HG03432 (cell line): ENCODE data around the gene HOXC5.

Experiments
- ATAC-seq: cut with Tn5 transposase; IDR thresholded peaks from one replicate; pipeline ENCODE4 v1.9.1; 2021; ENCODE audit warnings: mild to moderate bottlenecking, moderate library complexity; ENCODE audit not compliant: unreplicated experiment

Gene HOXC5

DNA sequence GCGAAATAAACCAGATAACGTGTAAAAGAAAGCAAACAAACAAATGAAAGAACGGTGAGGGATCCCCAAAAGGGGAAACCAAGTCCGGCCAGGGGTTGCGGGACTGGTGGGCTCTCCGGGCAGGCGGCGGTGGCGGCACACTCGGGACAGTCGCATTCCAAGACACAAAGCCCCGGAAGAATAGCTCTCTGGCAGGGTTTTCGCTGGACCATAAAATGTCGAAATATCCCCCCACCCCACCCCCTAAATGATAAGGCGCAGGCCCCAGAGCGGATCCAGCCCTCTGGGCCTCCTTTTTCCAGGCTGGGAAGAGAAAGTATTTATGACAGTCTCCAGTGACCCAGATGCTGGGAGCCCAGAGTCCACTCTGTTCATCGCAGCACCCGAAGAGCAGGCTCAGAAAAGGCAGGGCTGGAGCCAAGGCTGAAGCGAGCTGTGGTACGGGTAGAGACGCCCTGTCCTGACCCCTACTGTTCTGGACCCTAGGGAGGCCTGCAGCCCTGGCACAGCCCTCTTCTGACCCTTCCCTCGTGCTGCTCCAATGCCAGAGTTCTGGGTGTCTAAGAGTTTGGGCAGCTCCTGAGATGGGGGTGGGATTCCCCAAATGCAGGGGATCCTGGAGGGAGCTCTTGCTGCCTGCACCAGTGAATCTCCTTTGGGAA is 26.2 kb upstream of the HOXC5 start:
- no peak for ATAC-seq

DNA sequence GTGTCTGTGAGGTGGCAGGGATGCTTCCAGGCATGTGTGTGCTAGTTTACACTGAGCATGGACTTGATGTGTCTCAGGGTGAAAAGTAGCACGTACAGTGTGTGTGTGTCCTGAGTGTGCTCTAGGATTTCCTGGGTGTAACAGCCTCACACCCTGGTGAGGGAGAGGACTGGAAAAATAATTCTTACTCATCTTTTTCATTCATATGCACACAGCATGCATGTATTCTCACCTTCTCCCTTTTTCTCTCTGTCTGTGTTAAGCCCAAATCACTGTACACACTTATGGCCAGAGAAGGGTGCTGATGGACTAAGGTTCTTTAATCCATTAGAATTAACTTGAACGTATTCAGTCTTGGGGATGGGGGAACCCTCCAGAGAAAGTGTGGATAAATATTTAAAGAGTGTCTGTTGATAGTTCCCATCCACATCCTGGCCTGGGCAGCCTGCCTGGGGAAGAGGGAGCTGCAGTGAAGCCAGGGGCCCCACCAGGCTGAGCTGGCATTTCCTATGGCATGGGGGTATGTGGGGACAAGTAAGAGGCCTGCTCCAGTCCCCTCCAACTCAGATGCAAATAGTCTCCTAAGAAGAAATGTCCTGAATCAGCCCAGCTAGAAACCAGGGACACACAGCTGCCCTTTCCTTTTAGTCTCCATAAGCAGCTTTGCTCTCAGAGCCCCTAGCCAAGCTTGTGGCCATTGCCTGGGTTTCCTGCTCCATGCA is 25.2 kb upstream of the HOXC5 start:
- no peak for ATAC-seq

DNA sequence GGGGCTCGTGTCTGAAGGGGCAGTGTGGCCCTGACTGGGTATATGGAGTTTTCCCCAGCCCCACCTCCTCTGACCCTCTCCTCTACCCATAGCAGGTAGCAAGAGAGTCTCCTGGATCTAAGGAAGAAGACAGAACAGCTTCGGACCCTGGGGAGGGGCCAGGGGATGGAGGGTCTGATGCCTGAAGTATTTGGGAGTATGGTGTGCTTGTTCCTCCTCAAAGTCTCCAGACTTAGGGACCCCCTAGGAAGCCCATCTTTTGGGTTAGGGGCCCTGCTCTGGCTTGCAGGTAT is 24.6 kb upstream of the HOXC5 start:
- ATAC-seq, result no peak

- ATAC-seq, result no peak
Observed at GRCh38 chr12:54009171-54010052, 23.4 kb upstream of the HOXC5 start.

- ATAC-seq, result no peak
Observed at GRCh38 chr12:54010053-54010971, 22.5 kb upstream of the HOXC5 start.

- no peak for ATAC-seq
Observed at GRCh38 chr12:54010972-54011664, 21.7 kb upstream of the HOXC5 start.

DNA sequence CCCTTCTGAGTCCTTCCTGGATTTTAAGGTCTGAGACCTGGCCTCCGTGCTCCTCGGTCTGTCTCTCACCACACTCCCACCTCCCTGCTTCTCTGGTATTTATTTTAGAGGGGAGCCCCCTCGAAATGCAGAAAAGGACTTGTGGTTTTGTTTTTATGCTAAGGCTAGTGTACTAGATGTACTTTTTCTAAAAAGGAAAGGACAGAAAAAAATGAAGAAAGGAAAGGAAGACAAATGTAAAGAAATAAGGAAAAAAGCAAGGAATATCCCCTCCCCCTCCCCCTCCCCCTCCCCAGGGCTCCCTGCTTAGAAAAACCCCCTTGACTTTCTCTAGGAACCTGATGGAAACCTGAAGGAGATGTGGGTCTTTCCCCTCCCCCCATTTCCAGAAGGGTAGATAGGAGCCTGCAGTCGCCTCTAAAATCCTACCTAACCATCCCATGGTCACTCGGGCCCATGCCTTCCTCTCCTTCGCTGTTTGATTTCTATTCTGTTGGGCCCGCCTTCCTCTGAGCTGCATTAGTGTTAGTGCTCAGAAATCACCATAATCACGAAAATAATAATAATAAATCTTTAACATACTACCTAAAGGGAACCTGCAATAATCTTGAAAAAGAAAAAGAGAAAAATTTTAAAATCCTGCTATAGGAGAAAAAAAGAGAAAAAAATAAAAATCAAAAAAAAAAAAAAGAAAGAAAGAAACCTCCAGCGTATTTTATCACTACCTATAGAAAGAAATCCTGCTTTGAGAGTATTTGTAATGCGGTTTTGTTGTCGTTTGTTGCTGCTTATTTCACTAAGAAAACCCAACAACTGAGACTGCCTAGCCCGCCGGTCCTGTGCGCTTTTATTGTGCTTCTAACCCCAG is 21.0 kb upstream of the HOXC5 start:
- ATAC-seq, result no peak

DNA sequence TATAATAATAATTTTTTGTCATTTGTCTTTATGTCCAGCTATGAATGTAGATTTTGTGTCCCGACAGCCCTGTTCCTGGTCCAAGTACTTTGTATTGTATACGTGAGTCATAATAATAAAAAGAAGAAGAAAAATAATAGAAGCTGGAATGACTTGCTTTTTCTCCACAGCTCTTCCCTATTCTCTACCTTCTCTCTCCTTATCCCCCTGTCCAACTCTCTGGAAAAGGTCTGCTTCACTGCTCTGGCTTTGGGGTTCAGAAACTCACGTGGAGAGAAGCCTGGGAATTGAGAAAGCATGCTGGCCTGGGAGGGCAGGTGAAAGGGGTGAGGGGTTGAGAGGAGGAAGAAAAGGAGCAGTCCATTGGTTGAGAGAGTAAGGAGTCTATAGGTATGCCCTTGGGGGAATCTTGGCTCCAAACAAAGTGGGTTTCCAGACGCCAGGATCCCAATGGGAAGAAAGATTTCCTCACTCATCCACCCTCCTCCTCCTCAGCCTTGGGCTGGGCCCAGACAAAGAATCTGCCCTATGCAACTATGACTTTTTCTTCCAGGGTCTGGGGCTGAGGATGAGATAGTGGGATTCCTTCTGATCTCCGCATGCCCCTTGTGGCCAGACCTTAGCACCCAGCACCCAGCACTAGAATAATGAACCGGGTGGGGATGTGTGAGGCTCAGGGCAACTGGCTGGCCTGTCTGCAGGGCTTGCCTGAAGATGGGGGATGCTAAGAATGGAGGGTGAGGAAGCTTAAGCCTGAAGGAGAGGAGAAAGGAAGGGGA is 20.0 kb upstream of the HOXC5 start:
- ATAC-seq, result no peak

- ATAC-seq, result no peak
Observed at GRCh38 chr12:54014377-54015017, 18.4 kb upstream of the HOXC5 start.

- ATAC-seq, result no peak
Observed at GRCh38 chr12:54015018-54015931, 17.6 kb upstream of the HOXC5 start.

- ATAC-seq, result no peak
Observed at GRCh38 chr12:54016051-54016450, 16.8 kb upstream of the HOXC5 start.

DNA sequence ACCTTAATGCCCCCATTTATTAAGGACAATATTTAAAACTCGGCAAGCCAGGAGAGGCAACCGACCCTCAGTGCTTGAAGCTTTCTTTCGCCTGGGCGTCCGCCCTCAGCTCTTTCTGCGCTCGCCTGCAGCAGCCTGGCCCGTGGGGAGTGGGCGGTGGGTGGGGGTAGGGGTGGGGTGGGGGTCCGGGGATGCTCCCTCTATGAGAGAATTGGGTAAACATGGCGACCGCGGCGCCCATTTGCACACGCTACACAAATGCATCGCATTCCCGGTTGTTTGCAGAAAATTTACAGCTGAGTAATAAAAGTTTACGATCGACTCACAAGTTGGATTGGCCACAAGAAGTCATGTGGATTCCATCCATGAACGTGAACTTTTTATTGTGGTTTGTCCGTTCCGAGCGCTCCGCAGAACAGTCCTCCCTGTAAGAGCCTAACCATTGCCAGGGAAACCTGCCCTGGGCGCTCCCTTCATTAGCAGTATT is 16.3 kb upstream of the HOXC5 start:
- no peak for ATAC-seq

DNA sequence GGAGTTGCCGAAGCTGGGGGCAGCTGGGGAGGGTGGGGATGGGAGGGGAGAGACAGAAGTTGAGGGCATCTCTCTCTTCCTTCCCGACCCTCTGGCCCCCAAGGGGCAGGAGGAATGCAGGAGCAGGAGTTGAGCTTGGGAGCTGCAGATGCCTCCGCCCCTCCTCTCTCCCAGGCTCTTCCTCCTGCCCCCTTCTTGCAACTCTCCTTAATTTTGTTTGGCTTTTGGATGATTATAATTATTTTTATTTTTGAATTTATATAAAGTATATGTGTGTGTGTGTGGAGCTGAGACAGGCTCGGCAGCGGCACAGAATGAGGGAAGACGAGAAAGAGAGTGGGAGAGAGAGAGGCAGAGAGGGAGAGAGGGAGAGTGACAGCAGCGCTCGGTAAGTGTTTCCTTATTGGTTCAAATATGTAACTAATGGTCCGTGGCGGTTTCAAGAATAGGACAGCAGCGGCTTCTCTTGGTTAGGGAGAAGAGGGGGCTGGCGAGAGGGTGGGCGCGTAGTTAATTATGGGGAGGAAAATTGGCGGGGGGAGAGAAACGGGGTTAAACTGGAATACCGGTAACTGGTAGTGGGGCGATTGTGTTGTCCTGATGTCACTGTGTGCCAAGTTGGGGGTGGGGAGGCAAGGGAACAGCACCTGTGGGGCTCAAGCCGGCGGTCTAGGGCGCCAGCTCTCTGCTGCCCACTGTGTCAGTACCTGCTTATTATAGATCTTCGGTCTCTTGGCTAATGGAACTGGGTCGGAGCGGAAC is 15.6 kb upstream of the HOXC5 start:
- peak; percentile 40 for ATAC-seq

- peak; percentile 84 for ATAC-seq
Observed at GRCh38 chr12:54017878-54018467, 14.9 kb upstream of the HOXC5 start.

- ATAC-seq, result no peak
Observed at GRCh38 chr12:54018468-54018984, 14.3 kb upstream of the HOXC5 start.
